HCT116 (cell line): ENCODE measurements around the gene NLE1. TPM values are rescaled to one million over a fixed set of nuclear protein-coding genes. Genes with fewer than 3 reads are reported as not detected.

Experiments used
- ATAC-seq: fragments of 200-7000 bp; cut with Tn5 transposase; 2 replicates; pipeline ENCODE4 v1.9.1; 2020; ENCODE audit warnings: mild to moderate bottlenecking, moderate library complexity
- BruUV-seq: library from RNA; stranded (reverse); fragments of 400-500 nt; replicated peaks from 2 replicates; lab custom pipeline; 2021; lab: Mats Ljungman, UMichigan
- CTCF ChIA-PET: fragments of 300-600 bp; sonication (Branson Sonifier 250); formaldehyde crosslinking; loops from one replicate; lab custom pipeline; 2021; ENCODE audit warnings: antibody characterized with exemption; lab: Charles Lee
- POLR2A ChIA-PET: fragments of 300-600, 350-600 bp; sonication (Branson Sonifier 250); formaldehyde crosslinking; loops from one replicate; lab custom pipeline; 2021; ENCODE audit warnings: antibody characterized with exemption; lab: Charles Lee
- RAD21 ChIA-PET, 2 experiments: fragments of 300-600 bp; sonication (Branson Sonifier 250); formaldehyde crosslinking; loops; one replicate each; lab custom pipeline; 2023; ENCODE audit warnings: low total read pairs in 2 of 2; ENCODE audit not compliant: uncharacterized antibody in 2 of 2, unreplicated experiment in 2 of 2, low non-redundant PET in 1 of 2; lab: Charles Lee
- DNase-seq: peaks from one replicate; pipeline ENCODE4 v3.0.0-alpha.2; 2010; ENCODE audit warnings: low read depth, low spot score
- H2AFZ ChIP-seq: fragments of 200-600 bp; shearing (Covaris generic), sonication (generic); 2 replicates; pipeline ENCODE4 v1.6.1; 2017; ENCODE audit warnings: low read depth, mixed run types, mixed read lengths, antibody characterized with exemption, low read length; ENCODE audit not compliant: poor library complexity, severe bottlenecking
- H3K27ac ChIP-seq: 2 replicates; pipeline ENCODE4 v1.5.1; 2012; ENCODE audit warnings: low read depth, low read length
- H3K27me3 ChIP-seq: fragments of 200-600 bp; sonication (generic); 2 replicates; pipeline ENCODE4 v1.6.1; 2016; ENCODE audit warnings: mixed run types, low read length, mixed read lengths; ENCODE audit not compliant: insufficient read depth
- H3K36me3 ChIP-seq, 2 experiments: fragments of 200-500 bp in 1 of 2; fragments of 200-600 bp in 1 of 2; sonication (Bioruptor generic) in 1 of 2; sonication (generic) in 1 of 2; 2 replicates each; pipeline versions ENCODE4 v1.5.1 to v1.6.1; 2014 to 2016; ENCODE audit warnings: low read length in 2 of 2, inconsistent platforms in 1 of 2, mixed read lengths in 1 of 2, mixed run types in 1 of 2; ENCODE audit not compliant: insufficient read depth in 2 of 2, control insufficient read depth in 1 of 2
- H3K4me1 ChIP-seq, 2 experiments: fragments of 200-600 bp in 1 of 2; sonication (generic) in 1 of 2; 2 replicates each; pipeline versions ENCODE4 v1.5.1 to v1.6.1; 2012 to 2017; ENCODE audit warnings: low read length in 2 of 2, inconsistent platforms in 1 of 2, mild to moderate bottlenecking in 1 of 2, mixed read lengths in 1 of 2, mixed run types in 1 of 2, moderate library complexity in 1 of 2; ENCODE audit not compliant: insufficient read depth in 2 of 2, control insufficient read depth in 1 of 2
- H3K4me2 ChIP-seq: fragments of 200-600 bp; sonication (generic); 2 replicates; pipeline ENCODE4 v1.6.1; 2017; ENCODE audit warnings: mixed run types, low read length, mixed read lengths
- H3K4me3 ChIP-seq, 2 experiments: fragments of 200-600 bp in 1 of 2; sonication (generic) in 1 of 2; replicated peaks in 1 of 2; 2 replicates each; pipeline ENCODE4 v1.5.1; 2011 to 2016; ENCODE audit warnings: low read length in 2 of 2, control low read depth in 1 of 2, low read depth in 1 of 2, mild to moderate bottlenecking in 1 of 2, mixed read lengths in 1 of 2, mixed run types in 1 of 2
- H3K79me2 ChIP-seq: fragments of 200-600 bp; sonication (generic); 2 replicates; pipeline ENCODE4 v1.6.1; 2017; ENCODE audit warnings: mild to moderate bottlenecking, mixed run types, low read length, moderate library complexity, mixed read lengths; ENCODE audit not compliant: insufficient read depth
- H3K9ac ChIP-seq: fragments of 200-600 bp; sonication (generic); 2 replicates; pipeline ENCODE4 v1.6.1; 2016; ENCODE audit warnings: low read length, mixed read lengths
- H3K9me2 ChIP-seq: fragments of 200-600 bp; sonication (generic), shearing (Covaris generic); 2 replicates; pipeline ENCODE4 v1.6.1; 2017; ENCODE audit warnings: mixed run types, mild to moderate bottlenecking, moderate library complexity; ENCODE audit not compliant: insufficient read depth
- H3K9me3 ChIP-seq, 2 experiments: fragments of 200-500 bp in 1 of 2; fragments of 200-600 bp in 1 of 2; sonication (Bioruptor generic) in 1 of 2; sonication (generic) in 1 of 2; 2 replicates each; pipeline ENCODE4 v1.6.1; 2014 to 2017; ENCODE audit warnings: low read length in 2 of 2, mixed read lengths in 2 of 2, inconsistent platforms in 1 of 2, low read depth in 1 of 2, mild to moderate bottlenecking in 1 of 2, mixed run types in 1 of 2, moderate library complexity in 1 of 2; ENCODE audit not compliant: control insufficient read depth in 1 of 2, insufficient read depth in 1 of 2
- H4K20me1 ChIP-seq: fragments of 200-600 bp; sonication (generic), shearing (Covaris generic); 2 replicates; pipeline ENCODE4 v1.6.1; 2017; ENCODE audit warnings: mixed run types, mild to moderate bottlenecking, moderate library complexity; ENCODE audit not compliant: insufficient read depth
- CTCF ChIP-seq, 3 experiments: fragments of 200-600 bp in 1 of 3; sonication (generic) in 1 of 3; IDR thresholded peaks in 2 of 3; conservative IDR thresholded peaks in 1 of 3; 2 replicates each; pipeline ENCODE4 v1.5.1; 2012 to 2017; ENCODE audit warnings: low read depth in 2 of 3, low read length in 2 of 3, antibody characterized with exemption in 1 of 3, borderline replicate concordance in 1 of 3, control low read depth in 1 of 3, mild to moderate bottlenecking in 1 of 3, mixed read lengths in 1 of 3, mixed run types in 1 of 3, moderate library complexity in 1 of 3; ENCODE audit not compliant: insufficient read depth in 1 of 3
- EGR1 ChIP-seq: IDR thresholded peaks from 2 replicates; pipeline ENCODE4 v1.6.1; 2012; ENCODE audit warnings: low read depth
- ELF1 ChIP-seq: IDR thresholded peaks from 2 replicates; pipeline ENCODE4 v1.6.1; 2012; ENCODE audit warnings: low read depth, borderline replicate concordance
- EZH2 ChIP-seq: fragments of 200-600 bp; sonication (generic); IDR thresholded peaks from 2 replicates; pipeline ENCODE4 v1.6.1; 2017; ENCODE audit warnings: antibody characterized with exemption, mixed run types
- EZH2phosphoT487 ChIP-seq: fragments of 200-600 bp; IDR thresholded peaks from 2 replicates; pipeline ENCODE4 v1.6.1; 2018; ENCODE audit warnings: antibody characterized with exemption, borderline replicate concordance
- FOSL1 ChIP-seq: IDR thresholded peaks from 2 replicates; pipeline ENCODE4 v1.6.1; 2012; ENCODE audit warnings: low read depth
- POLR2AphosphoS5 ChIP-seq: IDR thresholded peaks from 2 replicates; pipeline ENCODE4 v1.6.1; 2011; ENCODE audit warnings: mild to moderate bottlenecking, low read depth, low read length, moderate library complexity
- RAD21 ChIP-seq: IDR thresholded peaks from 2 replicates; pipeline ENCODE4 v1.6.1; 2012; ENCODE audit warnings: low read depth, mild to moderate bottlenecking
- TCF7L2 ChIP-seq: IDR thresholded peaks from 2 replicates; pipeline ENCODE4 v1.7.0; 2011; ENCODE audit warnings: borderline replicate concordance, inconsistent platforms; ENCODE audit not compliant: insufficient read depth, insufficient read length; ENCODE audit errors: extremely low read depth
- YY1 ChIP-seq: IDR thresholded peaks from 2 replicates; pipeline ENCODE4 v1.6.1; 2011; ENCODE audit warnings: low read length, low read depth, moderate library complexity, mild to moderate bottlenecking; ENCODE audit not compliant: insufficient replicate concordance; ENCODE audit errors: extremely low read depth
- intact Hi-C: fragments of 100-400 bp; cut with micrococcal nuclease; formaldehyde crosslinking; loops from 2 replicates; pipeline ENCODE4 v1.10.0; 2022
- total RNA-seq: library from RNA; stranded (reverse); gene quantifications from one replicate; pipeline ENCODE4 v1.2.1, GENCODE V29; 2021; ENCODE audit not compliant: unreplicated experiment
- TF ChIP-seq, protein P1 (sequence below): IDR thresholded peaks from 2 replicates; pipeline ENCODE4 v1.6.1; 2011; ENCODE audit warnings: mild to moderate bottlenecking, low read length, moderate library complexity; ENCODE audit not compliant: insufficient replicate concordance; ENCODE audit errors: extremely low read depth
- TF ChIP-seq, protein P2 (sequence below): IDR thresholded peaks from 2 replicates; pipeline ENCODE4 v1.6.1; 2012

Gene NLE1
- total RNA-seq, 1 experiment from 2014 or later = 55.5 TPM

- RAD21 ChIA-PET = no interaction called here
- BruUV-seq = no TSS peak
- no peak for DNase-seq
- Histone ChIP-seq H3K9me3 (no peaks in the 10 kb centered on the region), H3K4me3 (no peak overlapping the region), H3K36me3 (no peaks in the 10 kb centered on the region), H2AFZ (no peak overlapping the region), H4K20me1 (no peaks in the 10 kb centered on the region), H3K79me2 (no peaks in the 10 kb centered on the region), H3K27ac (no peak overlapping the region), H3K4me1 (no peaks in the 10 kb centered on the region), H3K9me2 (no peaks in the 10 kb centered on the region), H3K27me3 (no peaks in the 10 kb centered on the region), H3K4me2 (no peak overlapping the region), H3K9ac (no peak overlapping the region)
- no peak for TF ChIP-seq EZH2
- TF ChIP-seq RAD21 = no peak
- no peak for TF ChIP-seq FOSL1
- no peak for TF ChIP-seq POLR2AphosphoS5
- TF ChIP-seq, protein P1, sequence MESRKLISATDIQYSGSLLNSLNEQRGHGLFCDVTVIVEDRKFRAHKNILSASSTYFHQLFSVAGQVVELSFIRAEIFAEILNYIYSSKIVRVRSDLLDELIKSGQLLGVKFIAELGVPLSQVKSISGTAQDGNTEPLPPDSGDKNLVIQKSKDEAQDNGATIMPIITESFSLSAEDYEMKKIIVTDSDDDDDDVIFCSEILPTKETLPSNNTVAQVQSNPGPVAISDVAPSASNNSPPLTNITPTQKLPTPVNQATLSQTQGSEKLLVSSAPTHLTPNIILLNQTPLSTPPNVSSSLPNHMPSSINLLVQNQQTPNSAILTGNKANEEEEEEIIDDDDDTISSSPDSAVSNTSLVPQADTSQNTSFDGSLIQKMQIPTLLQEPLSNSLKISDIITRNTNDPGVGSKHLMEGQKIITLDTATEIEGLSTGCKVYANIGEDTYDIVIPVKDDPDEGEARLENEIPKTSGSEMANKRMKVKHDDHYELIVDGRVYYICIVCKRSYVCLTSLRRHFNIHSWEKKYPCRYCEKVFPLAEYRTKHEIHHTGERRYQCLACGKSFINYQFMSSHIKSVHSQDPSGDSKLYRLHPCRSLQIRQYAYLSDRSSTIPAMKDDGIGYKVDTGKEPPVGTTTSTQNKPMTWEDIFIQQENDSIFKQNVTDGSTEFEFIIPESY = no peak
- no peak for TF ChIP-seq ELF1
- TF ChIP-seq, protein P2, sequence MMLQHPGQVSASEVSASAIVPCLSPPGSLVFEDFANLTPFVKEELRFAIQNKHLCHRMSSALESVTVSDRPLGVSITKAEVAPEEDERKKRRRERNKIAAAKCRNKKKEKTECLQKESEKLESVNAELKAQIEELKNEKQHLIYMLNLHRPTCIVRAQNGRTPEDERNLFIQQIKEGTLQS = no peak
- no peak for TF ChIP-seq EGR1
- no peak for TF ChIP-seq TCF7L2
- no peak for TF ChIP-seq EZH2phosphoT487
- TF ChIP-seq YY1 = no peak
- TF ChIP-seq CTCF (IDR thresholded peaks at IDR 0.05 in 2 of 3, conservative IDR thresholded peaks at IDR 0.05 in 1 of 3; ENCODE audit: borderline replicate concordance in 1 of 3, insufficient read depth in 1 of 3, low read depth in 2 of 3, low read length in 2 of 3) = no peak
- POLR2A ChIA-PET = no interaction called here
- ATAC-seq = no peak
- CTCF ChIA-PET = interaction anchor here (1.3 to 1.8 kb wide), 2 partner anchors 363 to 370 kb away, joined by 5 to 7 read pairs; no protein-coding TSS in a partner anchor
- intact Hi-C loops = loop anchor here (10.0 kb wide), 1 partner anchor 145 kb away; no protein-coding TSS in a partner anchor
Measured at GRCh38 chr17:35169835-35170363, 27.8 kb upstream of the NLE1 start.
